Parathyroid adenoma (tissue), 2 donors: ENCODE measurements around the gene ADGRG3.

Experiments
- H2AFZ ChIP-seq: fragments of 300-600 bp; sonication (generic); one replicate; pipeline ENCODE4 v1.7.0; 2017; ENCODE audit warnings: antibody characterized with exemption, mild to moderate bottlenecking
- H3K27ac ChIP-seq: fragments of 300-600 bp; sonication (generic); one replicate; pipeline ENCODE4 v1.7.0; 2017
- H3K27me3 ChIP-seq: fragments of 300-600 bp; sonication (generic); one replicate; pipeline ENCODE4 v1.7.0; 2017; ENCODE audit warnings: low read length; ENCODE audit not compliant: control insufficient read depth, insufficient read depth
- H3K36me3 ChIP-seq: fragments of 300-600 bp; sonication (generic); one replicate; pipeline ENCODE4 v1.7.0; 2017; ENCODE audit warnings: low read length; ENCODE audit not compliant: control insufficient read depth, insufficient read depth
- H3K4me1 ChIP-seq: fragments of 300-600 bp; sonication (generic); one replicate; pipeline ENCODE4 v1.7.0; 2017; ENCODE audit warnings: control low read depth
- H3K4me2 ChIP-seq: fragments of 300-600 bp; sonication (generic); one replicate; pipeline ENCODE4 v1.7.0; 2017; ENCODE audit warnings: low read length
- H3K4me3 ChIP-seq: fragments of 300-600 bp; sonication (generic); one replicate; pipeline ENCODE4 v1.7.0; 2017; ENCODE audit warnings: low read depth, low read length
- H3K79me2 ChIP-seq: fragments of 300-600 bp; sonication (generic); one replicate; pipeline ENCODE4 v1.7.0; 2017; ENCODE audit warnings: control low read depth
- H3K9ac ChIP-seq: fragments of 300-600 bp; sonication (generic); one replicate; pipeline ENCODE4 v1.7.0; 2017; ENCODE audit warnings: mild to moderate bottlenecking
- H3K9me3 ChIP-seq: fragments of 300-600 bp; sonication (generic); one replicate; pipeline ENCODE4 v1.7.0; 2017; ENCODE audit warnings: low read length; ENCODE audit not compliant: control insufficient read depth
- CTCF ChIP-seq: fragments of 300-600 bp; sonication (generic); IDR thresholded peaks from one replicate; pipeline ENCODE4 v1.7.0; 2017; ENCODE audit warnings: antibody characterized with exemption, mild to moderate bottlenecking
- donor health status: primary hyperparathyroidism.

ADGRG3 gene

GRCh38 chr16:57668263-57668571 is at the start of gene ADGRG3:
ADGRG3 (plus strand) TSS chr16:57668306; CDS start chr16:57668348, 42 bp downstream.
- Histone ChIP-seq H3K9ac (no peak within 1 kb of the TSS), H3K4me3 (no peak within 1 kb of the TSS), H3K27ac (no peak within 1 kb of the TSS), H3K4me1 (peaks cover 9% of the 10 kb centered on the region), H3K4me2 (no peak within 1 kb of the TSS), H3K27me3 (no peaks in the 10 kb centered on the region), H3K79me2 (no peaks in the 10 kb centered on the region), H2AFZ (peak within 1 kb of the TSS; percentile 68), H3K9me3 (no peaks in the 10 kb centered on the region), H3K36me3 (no peaks in the 10 kb centered on the region)
- TF ChIP-seq CTCF = no peak

- peak overlapping the region; percentile 94 for H2AFZ ChIP-seq
- H3K9ac ChIP-seq = no peak overlapping the region
- peak overlapping the region; percentile 84 for H3K4me2 ChIP-seq
- H3K9me3 ChIP-seq = no peaks in the 10 kb centered on the region
- no peak for TF ChIP-seq CTCF
- peaks cover 45% of the 10 kb centered on the region for H3K4me1 ChIP-seq
- H3K27ac ChIP-seq = peak overlapping the region; percentile 94
- peaks cover 9% of the 10 kb centered on the region for H3K79me2 ChIP-seq
- H3K27me3 ChIP-seq = no peaks in the 10 kb centered on the region
- peak overlapping the region; percentile 67 for H3K4me3 ChIP-seq
- no peaks in the 10 kb centered on the region for H3K36me3 ChIP-seq
These were observed 48.9 kb upstream of the ADGRG3 start for GRCh38 chr16:57619133-57619605.

GRCh38 chr16:57619606-57620334 is 48.3 kb upstream of the ADGRG3 start:
- Histone ChIP-seq H3K4me1 (peaks cover 51% of the 10 kb centered on the region), H3K27ac (peak overlapping the region; percentile 94), H3K4me2 (peak overlapping the region; percentile 84), H3K9me3 (no peaks in the 10 kb centered on the region), H3K79me2 (peaks cover 13% of the 10 kb centered on the region), H3K4me3 (peak overlapping the region; percentile 67), H3K27me3 (no peaks in the 10 kb centered on the region), H2AFZ (peak overlapping the region; percentile 94), H3K36me3 (no peaks in the 10 kb centered on the region), H3K9ac (peak overlapping the region; percentile 6)
- no peak for TF ChIP-seq CTCF

- peak overlapping the region; percentile 94 for H2AFZ ChIP-seq
- peak overlapping the region; percentile 84 for H3K4me2 ChIP-seq
- no peaks in the 10 kb centered on the region for H3K36me3 ChIP-seq
- H3K4me1 ChIP-seq = peaks cover 51% of the 10 kb centered on the region
- TF ChIP-seq CTCF = no peak
- peaks cover 20% of the 10 kb centered on the region for H3K79me2 ChIP-seq
- H3K27me3 ChIP-seq = no peaks in the 10 kb centered on the region
- no peaks in the 10 kb centered on the region for H3K9me3 ChIP-seq
- H3K9ac ChIP-seq = peak overlapping the region; percentile 61
- H3K27ac ChIP-seq = peak overlapping the region; percentile 94
- peak overlapping the region; percentile 67 for H3K4me3 ChIP-seq
These were observed 47.5 kb upstream of the ADGRG3 start for GRCh38 chr16:57620335-57621231.
